ENCODE measurements around the gene CFAP221.

Gene CFAP221

GRCh38 chr2:119537792-119538191 lies 6.5 kb upstream of the CFAP221 start:
- DNase-seq, result no peak

GRCh38 chr2:119541476-119541875 lies 2.8 kb upstream of the CFAP221 start:
- no peak for DNase-seq

- no peak for DNase-seq
These were observed 758 bp downstream of the CFAP221 start for GRCh38 chr2:119544939-119545475.

- DNase-seq, result no peak
These were observed 1.7 kb downstream of the CFAP221 start for GRCh38 chr2:119545754-119546446.

GRCh38 chr2:119546447-119546767 lies 2.2 kb downstream of the CFAP221 start:
- DNase-seq, result no peak

GRCh38 chr2:119548516-119549120 lies 4.4 kb downstream of the CFAP221 start:
- DNase-seq, result no peak

- no peak for DNase-seq
These were observed 5.0 kb downstream of the CFAP221 start for GRCh38 chr2:119549241-119549640.

GRCh38 chr2:119550346-119550745 lies 6.1 kb downstream of the CFAP221 start:
- DNase-seq, result no peak

GRCh38 chr2:119550856-119551255 lies 6.6 kb downstream of the CFAP221 start:
- DNase-seq, result no peak

- no peak for DNase-seq
These were observed 8.7 kb downstream of the CFAP221 start for GRCh38 chr2:119552902-119553301.

- DNase-seq, result no peak
These were observed 9.6 kb downstream of the CFAP221 start for GRCh38 chr2:119553687-119554344.

GRCh38 chr2:119565481-119565880 lies 21.2 kb downstream of the CFAP221 start:
- DNase-seq, result no peak

GRCh38 chr2:119567292-119567691 lies 23.0 kb downstream of the CFAP221 start:
- no peak for DNase-seq

- DNase-seq, result no peak
These were observed 30.0 kb downstream of the CFAP221 start for GRCh38 chr2:119574108-119574815.

- DNase-seq, result no peak
These were observed 30.6 kb downstream of the CFAP221 start for GRCh38 chr2:119574864-119575263.

GRCh38 chr2:119575439-119575838 lies 31.2 kb downstream of the CFAP221 start:
- no peak for DNase-seq

- DNase-seq, result no peak
These were observed 35.4 kb downstream of the CFAP221 start for GRCh38 chr2:119579424-119580295.

- DNase-seq, result no peak
These were observed 36.4 kb downstream of the CFAP221 start for GRCh38 chr2:119580550-119581072.

- DNase-seq, result no peak
These were observed 39.0 kb downstream of the CFAP221 start for GRCh38 chr2:119583291-119583690.

GRCh38 chr2:119584469-119584868 lies 40.2 kb downstream of the CFAP221 start:
- no peak for DNase-seq

- no peak for DNase-seq
These were observed 41.8 kb downstream of the CFAP221 start for GRCh38 chr2:119586085-119586484.

- no peak for DNase-seq
These were observed 46.6 kb downstream of the CFAP221 start for GRCh38 chr2:119590873-119591272.
